HepG2 (cell line): ENCODE measurements around the gene OGFOD3. TPM values are rescaled to one million over a fixed set of nuclear protein-coding genes. Genes with fewer than 3 reads are reported as not detected.
A peak's percentile ranks its signal among the peaks of the same experiment; 100 is the strongest.

ENCODE experiments used
- ATAC-seq: fragments of 200-7000 bp; cut with Tn5 transposase; 3 replicates; pipeline ENCODE4 v1.9.1; 2020; ENCODE audit warnings: mild to moderate bottlenecking, moderate library complexity
- BruUV-seq: library from RNA; stranded (reverse); fragments of 400-500 nt; replicated peaks from 2 replicates; lab custom pipeline; 2021; lab: Mats Ljungman, UMichigan
- CTCF ChIA-PET: fragments of 300-600 bp; formaldehyde crosslinking; extraction: SDS; loops from one replicate; lab custom pipeline; 2021; ENCODE audit warnings: low total read pairs, inconsistent platforms, low intra/inter-chr PET ratio; lab: Yijun Ruan, JAX
- POLR2A ChIA-PET: fragments of 350-600 bp; sonication (Branson Sonifier 250); formaldehyde crosslinking; loops from one replicate; lab custom pipeline; 2020; ENCODE audit warnings: antibody characterized with exemption, inconsistent platforms; lab: Yijun Ruan, JAX
- DNase-seq: peaks from one replicate; pipeline ENCODE4 v3.0.0-alpha.2; 2015; ENCODE audit warnings: low spot score
- FAIRE-seq: peaks from 3 replicates; lab custom pipeline; 2011; peaks lifted over from hg19 to GRCh38; lab: Jason Lieb, UNC
- H2AFZ ChIP-seq: one replicate; pipeline ENCODE4 v1.6.1; 2011; ENCODE audit warnings: low read length, inconsistent platforms
- H3K27ac ChIP-seq: fragments of 300-600 bp; 3 replicates; pipeline ENCODE4 v1.8.0; 2011; ENCODE audit warnings: mixed run types, mild to moderate bottlenecking, mixed read lengths, low read length, inconsistent platforms; ENCODE audit not compliant: insufficient read depth; ENCODE audit errors: extremely low read length
- H3K27me3 ChIP-seq, 2 experiments: fragments of 200-600 bp in 1 of 2; 2 replicates in 1 of 2; 3 replicates in 1 of 2; pipeline versions ENCODE4 v1.6.0 to v1.8.0; 2011; ENCODE audit warnings: low read length in 2 of 2, mild to moderate bottlenecking in 2 of 2, moderate library complexity in 2 of 2, inconsistent platforms in 1 of 2; ENCODE audit not compliant: insufficient read depth in 2 of 2, control insufficient read depth in 1 of 2
- H3K36me3 ChIP-seq, 2 experiments: fragments of 200-600 bp in 1 of 2; replicated peaks in 1 of 2; 2 replicates in 1 of 2; 3 replicates in 1 of 2; pipeline versions ENCODE4 v1.5.1 to v1.8.0; 2011; ENCODE audit warnings: low read length in 2 of 2, inconsistent platforms in 1 of 2; ENCODE audit not compliant: insufficient read depth in 2 of 2, control insufficient read depth in 1 of 2
- H3K4me1 ChIP-seq: 2 replicates; pipeline ENCODE4 v1.5.1; 2012; ENCODE audit warnings: low read length, inconsistent platforms; ENCODE audit not compliant: insufficient read depth
- H3K4me2 ChIP-seq: 2 replicates; pipeline ENCODE4 v1.6.0; 2011; ENCODE audit warnings: low read depth, low read length, inconsistent platforms
- H3K4me3 ChIP-seq, 3 experiments: fragments of 200-600 bp in 1 of 3; sonication (generic), shearing (Covaris generic) in 1 of 3; replicated peaks in 1 of 3; 2 replicates each; pipeline ENCODE4 v1.5.1; 2011 to 2016; ENCODE audit warnings: low read length in 3 of 3, inconsistent platforms in 2 of 3, low read depth in 2 of 3, mild to moderate bottlenecking in 2 of 3, control low read depth in 1 of 3, mixed read lengths in 1 of 3; ENCODE audit not compliant: insufficient read depth in 1 of 3
- H3K79me2 ChIP-seq: one replicate; pipeline ENCODE4 v1.6.1; 2011; ENCODE audit warnings: low read length, inconsistent platforms; ENCODE audit not compliant: insufficient read depth
- H3K9ac ChIP-seq: 2 replicates; pipeline ENCODE4 v1.6.0; 2011; ENCODE audit warnings: mild to moderate bottlenecking, low read depth, low read length, inconsistent platforms; ENCODE audit not compliant: insufficient read depth
- H3K9me3 ChIP-seq: 2 replicates; pipeline ENCODE4 v1.5.1; 2012; ENCODE audit warnings: mild to moderate bottlenecking, low read length
- H4K20me1 ChIP-seq: 2 replicates; pipeline ENCODE4 v1.6.0; 2011; ENCODE audit warnings: inconsistent platforms, mild to moderate bottlenecking, low read length, moderate library complexity; ENCODE audit not compliant: insufficient read depth
- ATF7-NPFF ChIP-seq: sonication (generic); formaldehyde crosslinking; IDR thresholded peaks from 2 replicates; pipeline ENCODE4 v1.8.1; 2023; ENCODE audit warnings: mild to moderate bottlenecking, low read depth, missing genetic modification reagents, moderate library complexity
- BRF2 ChIP-seq: sonication (generic); formaldehyde crosslinking; IDR thresholded peaks from 2 replicates; pipeline ENCODE4 v1.8.1; 2022; ENCODE audit warnings: mild to moderate bottlenecking, missing genetic modification reagents
- EP300 ChIP-seq, 3 experiments: sonication (generic) in 1 of 3; formaldehyde crosslinking in 1 of 3; IDR thresholded peaks; 2 replicates each; pipeline versions ENCODE4 v1.5.1 to v1.6.1; 2011 to 2020; ENCODE audit warnings: low read depth in 2 of 3, low read length in 2 of 3, borderline replicate concordance in 1 of 3, improper control_type of control experiment in 1 of 3, mild to moderate bottlenecking in 1 of 3, missing genetic modification reagents in 1 of 3, moderate library complexity in 1 of 3
- FOXM1 ChIP-seq: sonication (generic); formaldehyde crosslinking; IDR thresholded peaks from 2 replicates; pipeline ENCODE4 v1.5.0; 2020; ENCODE audit warnings: missing genetic modification reagents
- HNRNPLL ChIP-seq: fragments of 200-400 bp; formaldehyde crosslinking; IDR thresholded peaks from 2 replicates; pipeline ENCODE4 v1.6.1; 2017; ENCODE audit warnings: mild to moderate bottlenecking, low read depth, low read length; ENCODE audit not compliant: poor library complexity, severe bottlenecking
- ISL2 ChIP-seq: sonication (generic); formaldehyde crosslinking; IDR thresholded peaks from 2 replicates; pipeline ENCODE4 v1.5.0; 2020; ENCODE audit warnings: missing genetic modification reagents
- KDM5B ChIP-seq: sonication (generic); formaldehyde crosslinking; IDR thresholded peaks from 2 replicates; pipeline ENCODE4 v1.4.0; 2020; ENCODE audit warnings: missing genetic modification reagents, mild to moderate bottlenecking, borderline replicate concordance
- SOX13 ChIP-seq, 3 experiments: fragments of 450-650 bp in 1 of 3; sonication (generic) in 1 of 3; formaldehyde crosslinking in 1 of 3; IDR thresholded peaks in 2 of 3; conservative IDR thresholded peaks in 1 of 3; 2 replicates each; pipeline versions ENCODE4 v1.5.0 to v1.6.1; 2016 to 2020; ENCODE audit warnings: antibody characterized with exemption in 1 of 3, mild to moderate bottlenecking in 1 of 3, missing compliant biosample characterization in 1 of 3, missing genetic modification reagents in 1 of 3, moderate library complexity in 1 of 3
- ZFP36L2 ChIP-seq: sonication (generic); formaldehyde crosslinking; IDR thresholded peaks from 2 replicates; pipeline ENCODE4 v1.4.0; 2020; ENCODE audit warnings: missing genetic modification reagents
- ZNF350 ChIP-seq: sonication (generic); formaldehyde crosslinking; IDR thresholded peaks from 2 replicates; pipeline ENCODE4 v1.4.0; 2020; ENCODE audit warnings: mild to moderate bottlenecking, low read depth, missing genetic modification reagents, borderline replicate concordance
- ZNF609 ChIP-seq: sonication (generic); formaldehyde crosslinking; IDR thresholded peaks from 2 replicates; pipeline ENCODE4 v1.4.0; 2020; ENCODE audit warnings: mild to moderate bottlenecking, missing genetic modification reagents, borderline replicate concordance
- WGBS: methylation state at CpG from one replicate; pipeline ENCODE4 v1.1.6; 2017; ENCODE audit warnings: low lambda C conversion rate; 5-methylcytosine and 5-hydroxymethylcytosine counted together
- in situ Hi-C: cut with HindIII; loops from 2 replicates; pipeline ENCODE4 v1.10.0; 2017; ENCODE audit warnings: low pct_unique_long_range_greater_than_20kb; ENCODE audit not compliant: extremely low pct_ligation_motif_present
- intact Hi-C: fragments of 100-400 bp; cut with micrococcal nuclease; formaldehyde crosslinking; loops from one replicate; pipeline ENCODE4 v1.10.0; 2022; ENCODE audit not compliant: unreplicated experiment
- polyA plus RNA-seq, 8 experiments: library from polyadenylated mRNA; depleted of rRNA in 3 of 8; stranded (reverse) in 7 of 8; unstranded in 1 of 8; fragments of >200 nt; fragmentation: Illumina TruSeq in 4 of 8; extraction: Trizol in 4 of 8; gene quantifications; 2 replicates each; pipeline versions ENCODE4 v1.2.1 to v1.2.3, GENCODE V29; 2011 to 2016; ENCODE audit warnings: low read depth in 4 of 8, missing spikeins in 1 of 8, mixed read lengths in 1 of 8; ENCODE audit not compliant: insufficient read depth in 1 of 8
- total RNA-seq, 5 experiments: library from RNA; depleted of rRNA; stranded (reverse); fragments of >200 nt; fragmentation: Illumina TruSeq; extraction: Trizol; gene quantifications; 2 replicates each; pipeline ENCODE4 v1.2.3, GENCODE V29; 2016; ENCODE audit warnings: low read depth in 1 of 5

OGFOD3 gene
- total and polyA plus RNA-seq, 2 of the 13 experiments (the other 11 are each of a cell fraction or from before 2014, with no cell fraction given), result 40.0 to 42.1 TPM

GRCh38 chr17:82357394-82357793 lies 61.0 kb downstream of the OGFOD3 start:
- Histone ChIP-seq H3K27me3 (no peaks in the 10 kb centered on the region), H3K79me2 (no peaks in the 10 kb centered on the region), H3K36me3 (no peaks in the 10 kb centered on the region), H3K4me1 (peaks cover 71% of the 10 kb centered on the region), H3K9ac (no peak overlapping the region), H3K9me3 (no peaks in the 10 kb centered on the region), H2AFZ (no peak overlapping the region), H3K27ac (no peak overlapping the region), H3K4me3 (no peak overlapping the region), H3K4me2 (peak overlapping the region; percentile 68; the same call in 1 of the 2 replicates), H4K20me1 (no peaks in the 10 kb centered on the region)
- ATAC-seq (no peak; the same call in 2 of the 3 replicates), FAIRE-seq (no peak), DNase-seq (no peak)
- intact Hi-C loops, result no loop called here
- POLR2A ChIA-PET, result interaction anchor here (0.7 to 5.0 kb wide), 9 partner anchors 9 to 105 kb away, joined by 3 to 36 read pairs (median 10); partner anchors contain the start of gene CD7
- 67% methylated on average over 2 of the region's 2 CpGs for WGBS
- CTCF ChIA-PET, result interaction anchor here (0.6 kb wide), 1 partner anchor 67 kb away, joined by 3 read pairs; no protein-coding TSS in a partner anchor
- BruUV-seq, result no TSS peak
- TF ChIP-seq BRF2 (CRISPR knock-in tag) (no peak), ZNF350 (CRISPR knock-in tag) (0 out of 2 replicates have a peak, but pooled peaks have one; percentile 45), ATF7-NPFF (CRISPR knock-in tag) (0 out of 2 replicates have a peak, but pooled peaks have one; percentile 16), EP300 (IDR thresholded peaks at IDR 0.05; ENCODE audit: low read depth in 2 of 2, low read length in 2 of 2) (no peak), EP300 (CRISPR knock-in tag; IDR thresholded peaks at IDR 0.05; ENCODE audit: borderline replicate concordance) (0 out of 2 replicates have a peak, but pooled peaks have one; percentile 22), ISL2 (CRISPR knock-in tag) (no peak), FOXM1 (CRISPR knock-in tag) (no peak), ZFP36L2 (CRISPR knock-in tag) (no peak), ZNF609 (CRISPR knock-in tag) (no peak), SOX13 (IDR thresholded peaks at IDR 0.05) (no peak), SOX13 (CRISPR knock-in tag; conservative IDR thresholded peaks at IDR 0.05 in 1 of 2, IDR thresholded peaks at IDR 0.05 in 1 of 2) (no peak), KDM5B (CRISPR knock-in tag) (peak; percentile 3; the same call in 1 of the 2 replicates), HNRNPLL (peak; percentile 9)
- in situ Hi-C loops, result loop anchor here (10.0 kb wide), 1 partner anchor 197 kb away; no protein-coding TSS in a partner anchor
